OCI-LY7 (cell line): ENCODE data around the gene MTSS2. TPM values are rescaled to one million over a fixed set of nuclear protein-coding genes. Genes with fewer than 3 reads are reported as not detected.

Source experiments
- BruUV-seq: library from RNA; stranded (reverse); fragments of 400-500 nt; replicated peaks from 2 replicates; lab custom pipeline; 2021; lab: Mats Ljungman, UMichigan
- CTCF ChIA-PET: fragments of 300-600 bp; sonication (Branson Sonifier 250); formaldehyde crosslinking; loops from one replicate; lab custom pipeline; 2022; ENCODE audit warnings: antibody characterized with exemption; ENCODE audit not compliant: unreplicated experiment; lab: Charles Lee
- POLR2A ChIA-PET: fragments of 300-600 bp; sonication (Branson Sonifier 250); formaldehyde crosslinking; loops from one replicate; lab custom pipeline; 2022; ENCODE audit warnings: antibody characterized with exemption; lab: Charles Lee
- DNase-seq: peaks from one replicate; pipeline ENCODE4 v3.0.0-alpha.2; 2015; ENCODE audit warnings: low spot score
- H2AFZ ChIP-seq: fragments of 200-600 bp; sonication (generic), shearing (Covaris generic); 2 replicates; pipeline ENCODE4 v1.6.1; 2014; ENCODE audit warnings: mild to moderate bottlenecking, antibody characterized with exemption, low read length, moderate library complexity
- H3K27ac ChIP-seq: fragments of 200-600 bp; sonication (generic); 2 replicates; pipeline ENCODE4 v1.5.1; 2014; ENCODE audit warnings: mixed run types, low read depth, mild to moderate bottlenecking, moderate library complexity, low read length, inconsistent platforms; ENCODE audit not compliant: poor library complexity, severe bottlenecking
- H3K36me3 ChIP-seq: fragments of 200-600 bp; sonication (generic); 2 replicates; pipeline ENCODE4 v1.6.1; 2014; ENCODE audit warnings: mild to moderate bottlenecking, antibody characterized with exemption, low read length, moderate library complexity, mixed read lengths; ENCODE audit not compliant: insufficient read depth
- H3K4me1 ChIP-seq: fragments of 200-600 bp; sonication (generic); 2 replicates; pipeline ENCODE4 v1.5.1; 2014; ENCODE audit warnings: mild to moderate bottlenecking, low read length; ENCODE audit not compliant: insufficient read depth, poor library complexity, severe bottlenecking
- H3K4me2 ChIP-seq: fragments of 200-600 bp; sonication (generic); 2 replicates; pipeline ENCODE4 v1.6.1; 2014; ENCODE audit warnings: mild to moderate bottlenecking, low read length
- H3K4me3 ChIP-seq: fragments of 200-600 bp; sonication (generic); 2 replicates; pipeline ENCODE4 v1.5.1; 2014; ENCODE audit warnings: mild to moderate bottlenecking, low read depth, low read length; ENCODE audit not compliant: poor library complexity, severe bottlenecking
- H3K79me2 ChIP-seq: fragments of 200-600 bp; sonication (generic); 2 replicates; pipeline ENCODE4 v1.6.1; 2016; ENCODE audit warnings: low read depth, mild to moderate bottlenecking, low read length, moderate library complexity, mixed read lengths; ENCODE audit not compliant: insufficient read depth
- H3K9me2 ChIP-seq: fragments of 200-600 bp; sonication (generic); 2 replicates; pipeline ENCODE4 v1.6.1; 2016; ENCODE audit warnings: mild to moderate bottlenecking, low read length, mixed read lengths; ENCODE audit not compliant: insufficient read depth
- H3K9me3 ChIP-seq: fragments of 200-600 bp; sonication (generic); 2 replicates; pipeline ENCODE4 v1.6.1; 2014; ENCODE audit warnings: mild to moderate bottlenecking, mixed run types, low read length, mixed read lengths
- H4K20me1 ChIP-seq: fragments of 200-600 bp; sonication (generic); 2 replicates; pipeline ENCODE4 v1.6.1; 2014; ENCODE audit warnings: mild to moderate bottlenecking, antibody characterized with exemption, low read length, moderate library complexity, mixed read lengths; ENCODE audit not compliant: insufficient read depth
- CTCF ChIP-seq: fragments of 200-600 bp; sonication (generic); conservative IDR thresholded peaks from 2 replicates; pipeline ENCODE4 v1.5.1; 2014; ENCODE audit warnings: mild to moderate bottlenecking, antibody characterized with exemption, low read length, moderate library complexity, mixed read lengths
- EZH2phosphoT487 ChIP-seq: fragments of 200-600 bp; sonication (generic); IDR thresholded peaks from 2 replicates; pipeline ENCODE4 v1.6.1; 2018; ENCODE audit warnings: low read depth, borderline replicate concordance, mild to moderate bottlenecking, mixed run types, antibody characterized with exemption, low read length, moderate library complexity, mixed read lengths
- intact Hi-C: fragments of 100-400 bp; cut with micrococcal nuclease; formaldehyde crosslinking; loops from one replicate; pipeline ENCODE4 v1.10.0; 2022; ENCODE audit not compliant: unreplicated experiment
- total RNA-seq, 2 experiments: library from RNA; depleted of rRNA in 1 of 2; stranded (reverse); fragments of >200 nt in 1 of 2; shearing (Covaris generic) in 1 of 2; gene quantifications; 2 replicates each; pipeline ENCODE4 v1.2.3, GENCODE V29; 2014 to 2022

MTSS2 gene
- total RNA-seq, 2 experiments from 2014 or later: 0.17 to 0.19 TPM

DNA sequence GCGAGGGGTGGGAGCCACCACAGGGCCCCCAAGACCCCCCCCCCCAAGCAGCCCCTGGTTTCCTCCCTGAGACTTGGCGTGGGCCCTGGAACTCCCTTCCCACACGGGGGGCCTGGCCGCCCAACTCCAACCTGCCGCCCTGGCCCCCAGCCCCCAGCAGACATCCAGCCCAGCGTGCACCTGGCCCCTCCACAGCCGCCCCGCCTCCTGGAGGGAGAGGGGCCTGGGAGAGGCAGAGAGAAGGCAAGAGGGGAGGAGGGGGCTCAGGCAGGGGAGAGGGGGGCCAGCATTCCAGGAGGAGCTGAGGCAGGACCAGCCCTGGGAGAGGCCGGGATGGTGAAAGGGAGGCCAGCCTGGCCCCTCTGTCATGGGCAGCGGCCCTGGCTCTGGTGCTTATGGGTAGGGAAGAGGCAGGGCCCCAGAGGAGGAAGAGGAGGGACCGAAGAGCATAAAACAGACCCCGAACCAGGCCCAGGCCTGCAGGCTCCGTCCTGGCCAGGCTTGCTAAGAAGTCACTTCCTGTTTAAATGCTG, 22.8 kb downstream of the MTSS2 start:
- H3K9me2 ChIP-seq: no peaks in the 10 kb centered on the region
- TF ChIP-seq CTCF: no peak
- no peak for TF ChIP-seq EZH2phosphoT487
- H2AFZ ChIP-seq: no peak overlapping the region
- CTCF ChIA-PET: no interaction called here
- no peak overlapping the region for H3K4me3 ChIP-seq
- intact Hi-C loops: no loop called here
- no peaks in the 10 kb centered on the region for H4K20me1 ChIP-seq
- H3K9me3 ChIP-seq: no peaks in the 10 kb centered on the region
- H3K4me1 ChIP-seq: no peaks in the 10 kb centered on the region
- no peaks in the 10 kb centered on the region for H3K79me2 ChIP-seq
- no peaks in the 10 kb centered on the region for H3K36me3 ChIP-seq
- DNase-seq: no peak
- BruUV-seq: no TSS peak
- POLR2A ChIA-PET: no interaction called here
- H3K27ac ChIP-seq: no peak overlapping the region
- H3K4me2 ChIP-seq: no peak overlapping the region

GRCh38 chr16:70661918-70662641, 23.8 kb downstream of the MTSS2 start:
- no peaks in the 10 kb centered on the region for H3K9me3 ChIP-seq
- ChIA-PET CTCF (interaction anchor here (0.6 kb wide), 1 partner anchor 348 kb away, joined by 3 read pairs; no protein-coding TSS in a partner anchor), POLR2A (interaction anchor here (0.5 to 0.6 kb wide), 2 partner anchors 69 to 582 kb away, joined by 3 to 4 read pairs; no protein-coding TSS in a partner anchor)
- TF ChIP-seq CTCF: no peak
- no peak for TF ChIP-seq EZH2phosphoT487
- no peaks in the 10 kb centered on the region for H3K9me2 ChIP-seq
- H3K27ac ChIP-seq: no peak overlapping the region
- no peaks in the 10 kb centered on the region for H3K36me3 ChIP-seq
- no peaks in the 10 kb centered on the region for H3K4me1 ChIP-seq
- intact Hi-C loops: no loop called here
- H2AFZ ChIP-seq: no peak overlapping the region
- H3K79me2 ChIP-seq: no peaks in the 10 kb centered on the region
- no peak overlapping the region for H3K4me3 ChIP-seq
- no peak overlapping the region for H3K4me2 ChIP-seq
- DNase-seq: no peak
- BruUV-seq: no TSS peak
- no peaks in the 10 kb centered on the region for H4K20me1 ChIP-seq

GRCh38 chr16:70661534-70661917, 24.3 kb downstream of the MTSS2 start:
- ChIA-PET POLR2A (interaction anchor here (0.6 kb wide), 1 partner anchor 69 kb away, joined by 4 read pairs; no protein-coding TSS in a partner anchor), CTCF (interaction anchor here (0.6 kb wide), 1 partner anchor 348 kb away, joined by 3 read pairs; no protein-coding TSS in a partner anchor)
- Histone ChIP-seq H3K79me2 (no peaks in the 10 kb centered on the region), H3K9me2 (no peaks in the 10 kb centered on the region), H2AFZ (no peak overlapping the region), H4K20me1 (no peaks in the 10 kb centered on the region), H3K4me3 (no peak overlapping the region), H3K27ac (no peak overlapping the region), H3K36me3 (no peaks in the 10 kb centered on the region), H3K9me3 (no peaks in the 10 kb centered on the region), H3K4me1 (no peaks in the 10 kb centered on the region), H3K4me2 (no peak overlapping the region)
- DNase-seq: no peak
- no TSS peak for BruUV-seq
- TF ChIP-seq EZH2phosphoT487 (no peak), CTCF (no peak)
- intact Hi-C loops: no loop called here
